IPS-NIHi7 (cell line): ENCODE measurements around the gene CRHBP.
"Not testable (repeated sequence)": the region's sequence is repeated elsewhere in the genome, so short reads cannot be mapped to it uniquely, and the experiment has no call there.

Source experiments
- DNase-seq: peaks from one replicate; pipeline ENCODE4 v3.0.0; 2012; ENCODE audit warnings: mixed read lengths; ENCODE audit errors: extremely low spot score

The CRHBP gene

GRCh38 chr5:76952795-76953536, at the start of gene CRHBP:
Gene CRHBP (plus strand): TSS chr5:76953045. CDS start chr5:76953135, 90 bp downstream.
- DNase-seq = peak; percentile 49

- no peak for DNase-seq
These were observed 44.7 kb upstream of the CRHBP start for GRCh38 chr5:76908166-76908565.

GRCh38 chr5:76910344-76910933, 42.4 kb upstream of the CRHBP start:
- not testable (repeated sequence) for DNase-seq

- not testable (repeated sequence) for DNase-seq
These were observed 38.2 kb upstream of the CRHBP start for GRCh38 chr5:76914671-76915070.

- DNase-seq = no peak
These were observed 34.3 kb upstream of the CRHBP start for GRCh38 chr5:76918539-76918938.

GRCh38 chr5:76920491-76920890, 32.4 kb upstream of the CRHBP start:
- no peak for DNase-seq

GRCh38 chr5:76926329-76927105, 26.3 kb upstream of the CRHBP start:
- DNase-seq = peak; percentile 30

GRCh38 chr5:76927961-76928360, 24.9 kb upstream of the CRHBP start:
- no peak for DNase-seq

- no peak for DNase-seq
These were observed 22.8 kb upstream of the CRHBP start for GRCh38 chr5:76930083-76930482.

GRCh38 chr5:76938177-76938576, 14.7 kb upstream of the CRHBP start:
- DNase-seq = no peak

GRCh38 chr5:76941000-76941399, 11.8 kb upstream of the CRHBP start:
- DNase-seq = no peak

GRCh38 chr5:76941442-76941841, 11.4 kb upstream of the CRHBP start:
- no peak for DNase-seq

- DNase-seq = no peak
These were observed 10.3 kb upstream of the CRHBP start for GRCh38 chr5:76942581-76942980.

- no peak for DNase-seq
These were observed 9.8 kb upstream of the CRHBP start for GRCh38 chr5:76943006-76943405.

GRCh38 chr5:76944638-76945037, 8.2 kb upstream of the CRHBP start:
- no peak for DNase-seq

- not testable (repeated sequence) for DNase-seq
These were observed 7.6 kb upstream of the CRHBP start for GRCh38 chr5:76945238-76945637.

- no peak for DNase-seq
These were observed 6.8 kb upstream of the CRHBP start for GRCh38 chr5:76946090-76946489.

GRCh38 chr5:76947082-76947503, 5.8 kb upstream of the CRHBP start:
- DNase-seq = no peak

- peak; percentile 43 for DNase-seq
These were observed 922 bp downstream of the CRHBP start for GRCh38 chr5:76953551-76954382.

- peak; percentile 21 for DNase-seq
These were observed 1.5 kb downstream of the CRHBP start for GRCh38 chr5:76954383-76954763.

- no peak for DNase-seq
These were observed 3.2 kb downstream of the CRHBP start for GRCh38 chr5:76956033-76956432.
